Astrocyte of the spinal cord (primary cell): ENCODE measurements around the gene DPF1.

Experiments used
- DNase-seq: peaks from one replicate; pipeline ENCODE4 v3.0.0; 2011; ENCODE audit warnings: low read depth, low spot score
- H3K4me3 ChIP-seq: 2 replicates; pipeline ENCODE4 v1.5.1; 2011; ENCODE audit warnings: low read depth, mild to moderate bottlenecking, low read length, moderate library complexity
- in situ Hi-C: cut with HindIII; loops from 2 replicates; pipeline ENCODE4 v1.10.0; 2017; ENCODE audit warnings: low sequenced_read_pairs
- TF ChIP-seq, protein P1 (sequence below): IDR thresholded peaks from 2 replicates; pipeline ENCODE4 v1.5.1; 2012; ENCODE audit warnings: low read depth, mild to moderate bottlenecking, low read length, inconsistent platforms

Gene DPF1

DNA sequence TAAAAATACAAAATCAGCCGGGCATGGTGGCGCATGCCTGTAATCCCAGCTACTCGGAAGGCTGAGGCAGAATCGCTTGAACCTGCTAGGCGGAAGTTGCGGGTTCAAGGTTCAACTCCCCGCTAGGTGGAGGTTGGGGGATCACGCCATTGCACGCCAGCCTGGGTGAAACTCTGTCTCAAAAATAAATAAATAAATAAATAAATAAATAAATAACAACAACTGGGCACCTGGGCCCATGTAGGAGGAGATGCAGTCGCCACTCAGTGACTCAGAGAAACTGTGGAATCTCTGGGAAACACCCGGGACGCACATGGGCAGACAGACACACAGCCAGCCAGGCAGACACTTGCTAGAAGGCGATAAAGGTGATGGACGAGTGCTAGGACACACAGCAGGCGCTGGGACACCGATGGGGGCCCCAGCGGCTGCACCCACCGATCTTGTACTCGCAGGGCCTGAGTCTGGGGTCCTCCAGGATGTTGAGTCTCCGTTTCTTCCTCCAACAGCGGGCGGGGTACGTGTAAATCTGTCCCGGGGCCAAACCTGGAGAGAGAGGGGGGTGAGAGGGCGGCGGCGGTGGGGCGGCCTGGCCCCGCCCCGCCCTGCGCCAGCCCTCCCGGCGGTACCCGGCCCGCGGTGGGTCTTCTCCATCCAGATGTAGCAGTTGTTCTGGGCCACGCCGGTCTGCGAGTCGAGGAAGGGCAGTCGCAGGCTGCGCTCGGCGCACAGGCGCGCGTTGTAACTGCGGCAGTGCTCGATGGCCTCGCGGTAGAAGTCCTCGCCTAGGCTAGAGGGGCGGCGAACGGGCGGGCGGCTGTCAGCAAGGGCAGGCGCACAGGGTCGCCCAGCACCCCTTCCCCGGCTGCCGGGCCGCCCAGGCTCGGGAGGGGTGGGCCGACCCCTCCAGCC lies 1.8 kb downstream of the DPF1 start:
- H3K4me3 ChIP-seq = no peak overlapping the region
- TF ChIP-seq, protein P1, sequence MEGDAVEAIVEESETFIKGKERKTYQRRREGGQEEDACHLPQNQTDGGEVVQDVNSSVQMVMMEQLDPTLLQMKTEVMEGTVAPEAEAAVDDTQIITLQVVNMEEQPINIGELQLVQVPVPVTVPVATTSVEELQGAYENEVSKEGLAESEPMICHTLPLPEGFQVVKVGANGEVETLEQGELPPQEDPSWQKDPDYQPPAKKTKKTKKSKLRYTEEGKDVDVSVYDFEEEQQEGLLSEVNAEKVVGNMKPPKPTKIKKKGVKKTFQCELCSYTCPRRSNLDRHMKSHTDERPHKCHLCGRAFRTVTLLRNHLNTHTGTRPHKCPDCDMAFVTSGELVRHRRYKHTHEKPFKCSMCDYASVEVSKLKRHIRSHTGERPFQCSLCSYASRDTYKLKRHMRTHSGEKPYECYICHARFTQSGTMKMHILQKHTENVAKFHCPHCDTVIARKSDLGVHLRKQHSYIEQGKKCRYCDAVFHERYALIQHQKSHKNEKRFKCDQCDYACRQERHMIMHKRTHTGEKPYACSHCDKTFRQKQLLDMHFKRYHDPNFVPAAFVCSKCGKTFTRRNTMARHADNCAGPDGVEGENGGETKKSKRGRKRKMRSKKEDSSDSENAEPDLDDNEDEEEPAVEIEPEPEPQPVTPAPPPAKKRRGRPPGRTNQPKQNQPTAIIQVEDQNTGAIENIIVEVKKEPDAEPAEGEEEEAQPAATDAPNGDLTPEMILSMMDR = no peak
- DNase-seq = no peak
- in situ Hi-C loops = no loop called here

DNA sequence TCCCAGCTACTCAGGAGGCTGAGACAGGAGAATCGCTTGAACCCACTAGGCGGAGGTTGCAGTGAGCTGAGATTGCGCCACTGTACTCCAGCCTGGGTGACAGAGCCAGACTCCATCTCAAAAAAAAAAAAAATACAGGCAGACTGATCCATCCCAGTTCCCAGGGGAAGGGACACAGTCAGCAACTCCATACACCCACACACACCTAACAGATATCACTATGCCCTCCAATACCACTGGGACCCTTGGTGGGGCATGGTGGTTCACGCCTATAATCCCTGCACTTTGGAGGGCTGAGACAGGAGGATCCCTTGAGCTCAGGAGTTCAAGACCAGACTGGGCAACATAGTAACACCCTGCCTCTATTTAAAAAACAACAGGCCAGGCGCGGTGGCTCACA lies 2.6 kb downstream of the DPF1 start:
- in situ Hi-C loops = no loop called here
- TF ChIP-seq, protein P1 = no peak
- DNase-seq = no peak
- H3K4me3 ChIP-seq = no peak overlapping the region

DNA sequence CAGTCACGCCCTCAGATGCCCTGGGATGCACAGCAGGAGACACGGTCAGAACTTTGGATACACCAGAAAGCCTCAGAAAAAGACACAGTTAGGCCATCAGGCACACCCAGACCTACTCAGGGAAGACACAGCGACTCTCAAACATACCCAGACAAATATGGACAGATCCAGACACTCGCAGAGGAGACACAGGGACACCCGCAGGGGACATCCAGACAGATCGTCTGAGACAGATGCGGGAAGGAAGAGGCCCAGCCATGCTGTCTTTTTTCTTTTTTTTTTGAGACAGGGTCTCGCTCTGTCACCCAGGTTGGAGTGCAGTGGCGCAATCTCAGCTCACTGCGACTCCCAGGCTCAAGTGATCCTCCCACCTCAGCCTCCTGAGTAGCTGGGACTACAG lies 4.8 kb downstream of the DPF1 start:
- in situ Hi-C loops = no loop called here
- no peak for DNase-seq
- H3K4me3 ChIP-seq = no peak overlapping the region
- TF ChIP-seq, protein P1 = no peak

DNA sequence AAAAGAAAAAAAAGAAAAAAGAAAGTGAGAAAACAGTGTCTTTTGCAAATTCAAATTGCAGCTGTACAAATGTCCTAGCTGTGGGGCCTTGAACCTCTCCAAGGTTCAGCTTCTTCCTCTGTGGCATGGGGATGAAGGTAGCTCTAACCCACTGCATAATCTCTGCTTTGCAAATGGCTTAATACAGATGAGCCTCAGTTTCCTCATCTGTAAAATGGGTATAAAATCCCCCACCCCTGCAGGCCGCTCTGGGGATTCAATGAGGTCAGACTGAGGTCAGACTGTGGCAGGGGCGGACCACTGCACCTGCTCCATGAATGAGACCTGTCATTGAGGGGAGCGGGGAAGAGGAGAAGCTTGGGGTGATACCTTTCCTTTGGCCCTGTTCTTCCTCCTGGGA lies 5.8 kb downstream of the DPF1 start:
- DNase-seq = no peak
- in situ Hi-C loops = no loop called here
- no peak overlapping the region for H3K4me3 ChIP-seq
- TF ChIP-seq, protein P1 = no peak

DNA sequence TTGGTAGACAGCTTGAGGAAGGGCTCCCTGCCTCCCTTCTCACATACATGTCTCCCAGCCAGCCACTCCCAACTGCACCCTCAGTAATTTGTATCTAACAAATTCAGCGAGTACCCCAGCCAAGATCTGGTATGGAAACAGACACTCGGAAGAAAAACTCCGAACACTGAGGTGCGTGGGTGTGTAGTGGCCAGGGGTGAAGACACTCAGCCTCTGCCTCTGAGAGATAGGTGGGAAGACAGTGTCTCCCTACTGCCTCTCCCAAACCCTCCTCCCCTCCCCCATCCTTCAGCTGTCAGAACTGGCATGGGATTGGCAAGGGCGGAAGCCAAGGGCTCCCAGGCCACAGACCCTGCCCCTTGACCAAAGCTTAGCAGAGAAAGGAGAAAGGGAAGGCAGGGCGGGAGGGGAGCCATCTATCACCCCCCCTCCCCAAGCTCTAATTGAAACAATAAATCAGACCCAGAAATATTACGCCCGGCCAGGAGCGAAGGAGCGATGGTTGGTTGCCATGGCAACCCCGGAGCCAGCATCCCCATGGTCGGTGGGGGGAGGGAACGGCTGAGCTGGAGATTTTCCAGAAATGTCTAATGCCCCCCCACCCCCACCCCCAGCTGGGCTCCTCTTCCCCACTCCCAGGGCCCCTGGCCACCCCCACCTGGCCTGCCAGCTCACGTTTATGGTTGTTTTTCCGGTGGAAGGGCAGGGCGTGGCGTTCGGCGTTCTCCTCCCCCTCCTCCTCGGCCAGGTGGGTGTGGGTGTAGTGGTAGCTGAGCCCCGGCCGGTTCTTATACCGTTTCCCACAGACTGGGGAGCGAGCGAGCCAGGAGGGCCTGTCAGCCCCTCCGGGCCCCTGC lies 7.0 kb downstream of the DPF1 start:
- TF ChIP-seq, protein P1 = no peak
- no peak for DNase-seq
- H3K4me3 ChIP-seq = no peak overlapping the region
- in situ Hi-C loops = no loop called here

DNA sequence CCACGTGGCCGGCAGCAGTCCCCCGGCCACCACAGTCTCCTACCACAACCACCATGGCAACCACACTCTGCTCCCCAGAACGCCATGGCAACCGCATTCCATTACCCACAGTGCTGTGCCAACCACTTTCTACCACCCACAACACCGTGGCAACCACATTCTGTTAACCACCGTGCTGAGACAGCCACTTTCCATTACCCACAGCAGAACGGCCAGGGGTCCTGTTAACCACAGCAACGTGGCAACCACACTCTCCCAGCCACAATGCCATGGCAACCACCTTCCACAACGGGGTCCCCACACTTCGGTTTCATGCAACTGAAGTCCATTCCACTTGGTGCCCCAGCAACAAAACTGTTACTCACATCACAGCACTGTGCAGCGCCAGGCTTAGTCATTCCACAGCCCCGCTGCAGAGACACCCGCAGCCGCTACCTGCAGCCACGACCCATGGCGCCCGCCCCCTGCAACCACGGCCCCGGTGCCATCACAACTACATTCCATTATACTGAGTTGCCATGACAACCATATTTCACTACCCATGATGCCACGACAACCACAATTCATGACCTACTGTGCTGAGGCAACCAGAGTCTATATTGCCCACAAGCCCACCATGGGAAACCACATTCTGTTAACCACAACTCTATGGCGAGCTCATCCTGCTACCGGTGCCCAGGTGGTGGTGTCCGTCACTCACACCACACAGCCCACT lies 10.0 kb downstream of the DPF1 start:
- in situ Hi-C loops = no loop called here
- peak; percentile 93 for DNase-seq
- TF ChIP-seq, protein P1 = no peak
- no peak overlapping the region for H3K4me3 ChIP-seq
